SK-N-SH (cell line): ENCODE data around the gene YBX1.

Experiments
- EZH2phosphoT487 ChIP-seq: fragments of 200-600 bp; sonication (generic); IDR thresholded peaks from 2 replicates; pipeline ENCODE4 v1.6.1; 2017; ENCODE audit warnings: low read depth, mixed run types, mild to moderate bottlenecking, antibody characterized with exemption, moderate library complexity, borderline replicate concordance
- POLR2AphosphoS5 ChIP-seq: IDR thresholded peaks from 2 replicates; pipeline ENCODE4 v1.6.1; 2012; ENCODE audit warnings: low read depth, low read length
- TF ChIP-seq, protein P1 (sequence below): fragments of 200-600 bp; sonication (generic); IDR thresholded peaks from 2 replicates; pipeline ENCODE4 v1.6.1; 2017; ENCODE audit warnings: antibody characterized with exemption, mild to moderate bottlenecking, moderate library complexity

DNA sequence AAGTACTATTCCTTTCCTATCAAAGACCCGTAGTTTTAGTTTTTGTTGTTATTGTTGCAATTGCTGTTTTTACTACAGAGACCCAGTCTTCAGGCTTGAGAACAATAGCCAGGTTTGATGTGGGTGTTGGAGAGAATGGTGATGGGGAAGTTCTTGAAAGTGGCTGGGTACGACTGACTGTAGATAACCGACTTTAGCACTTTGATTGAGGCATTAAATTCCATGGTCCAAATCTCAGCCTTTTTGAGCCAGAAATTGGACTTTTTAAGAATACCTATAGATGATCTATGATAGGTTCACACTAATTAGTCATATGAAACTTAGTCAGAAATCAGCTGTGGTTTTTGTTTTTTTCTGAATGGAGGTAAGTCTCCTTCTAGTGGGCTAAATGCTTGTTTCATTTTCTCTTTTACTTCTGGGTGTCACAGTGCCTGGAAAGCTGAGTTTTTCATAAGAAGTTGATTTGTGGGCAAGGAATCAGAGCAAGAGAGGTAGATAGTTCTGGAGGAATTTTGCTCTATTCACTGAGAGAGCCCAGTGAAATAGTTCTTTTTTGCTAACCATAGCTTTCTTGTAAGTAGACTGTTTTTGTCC lies 21.2 kb upstream of the YBX1 start:
- TF ChIP-seq, protein P1, sequence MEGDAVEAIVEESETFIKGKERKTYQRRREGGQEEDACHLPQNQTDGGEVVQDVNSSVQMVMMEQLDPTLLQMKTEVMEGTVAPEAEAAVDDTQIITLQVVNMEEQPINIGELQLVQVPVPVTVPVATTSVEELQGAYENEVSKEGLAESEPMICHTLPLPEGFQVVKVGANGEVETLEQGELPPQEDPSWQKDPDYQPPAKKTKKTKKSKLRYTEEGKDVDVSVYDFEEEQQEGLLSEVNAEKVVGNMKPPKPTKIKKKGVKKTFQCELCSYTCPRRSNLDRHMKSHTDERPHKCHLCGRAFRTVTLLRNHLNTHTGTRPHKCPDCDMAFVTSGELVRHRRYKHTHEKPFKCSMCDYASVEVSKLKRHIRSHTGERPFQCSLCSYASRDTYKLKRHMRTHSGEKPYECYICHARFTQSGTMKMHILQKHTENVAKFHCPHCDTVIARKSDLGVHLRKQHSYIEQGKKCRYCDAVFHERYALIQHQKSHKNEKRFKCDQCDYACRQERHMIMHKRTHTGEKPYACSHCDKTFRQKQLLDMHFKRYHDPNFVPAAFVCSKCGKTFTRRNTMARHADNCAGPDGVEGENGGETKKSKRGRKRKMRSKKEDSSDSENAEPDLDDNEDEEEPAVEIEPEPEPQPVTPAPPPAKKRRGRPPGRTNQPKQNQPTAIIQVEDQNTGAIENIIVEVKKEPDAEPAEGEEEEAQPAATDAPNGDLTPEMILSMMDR, result no peak
- no peak for TF ChIP-seq POLR2AphosphoS5
- no peak for TF ChIP-seq EZH2phosphoT487
